Activated CD8-positive, alpha-beta memory T cell treated with anti-CD3 and anti-CD28 coated beads, Interleukin-2, amount 50 U/mL, for 1 hour (primary cell): ENCODE data around the gene SEH1L.
A peak's percentile ranks its signal among the peaks of the same experiment; 100 is the strongest.
"Not testable (repeated sequence)": the region's sequence is repeated elsewhere in the genome, so short reads cannot be mapped to it uniquely, and the experiment has no call there.

Experiments
- DNase-seq: peaks from one replicate; pipeline ENCODE4 v3.0.0-alpha.2; 2020; ENCODE audit errors: extremely low read depth

The SEH1L gene, protein sequence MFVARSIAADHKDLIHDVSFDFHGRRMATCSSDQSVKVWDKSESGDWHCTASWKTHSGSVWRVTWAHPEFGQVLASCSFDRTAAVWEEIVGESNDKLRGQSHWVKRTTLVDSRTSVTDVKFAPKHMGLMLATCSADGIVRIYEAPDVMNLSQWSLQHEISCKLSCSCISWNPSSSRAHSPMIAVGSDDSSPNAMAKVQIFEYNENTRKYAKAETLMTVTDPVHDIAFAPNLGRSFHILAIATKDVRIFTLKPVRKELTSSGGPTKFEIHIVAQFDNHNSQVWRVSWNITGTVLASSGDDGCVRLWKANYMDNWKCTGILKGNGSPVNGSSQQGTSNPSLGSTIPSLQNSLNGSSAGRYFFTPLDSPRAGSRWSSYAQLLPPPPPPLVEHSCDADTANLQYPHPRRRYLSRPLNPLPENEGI

DNA sequence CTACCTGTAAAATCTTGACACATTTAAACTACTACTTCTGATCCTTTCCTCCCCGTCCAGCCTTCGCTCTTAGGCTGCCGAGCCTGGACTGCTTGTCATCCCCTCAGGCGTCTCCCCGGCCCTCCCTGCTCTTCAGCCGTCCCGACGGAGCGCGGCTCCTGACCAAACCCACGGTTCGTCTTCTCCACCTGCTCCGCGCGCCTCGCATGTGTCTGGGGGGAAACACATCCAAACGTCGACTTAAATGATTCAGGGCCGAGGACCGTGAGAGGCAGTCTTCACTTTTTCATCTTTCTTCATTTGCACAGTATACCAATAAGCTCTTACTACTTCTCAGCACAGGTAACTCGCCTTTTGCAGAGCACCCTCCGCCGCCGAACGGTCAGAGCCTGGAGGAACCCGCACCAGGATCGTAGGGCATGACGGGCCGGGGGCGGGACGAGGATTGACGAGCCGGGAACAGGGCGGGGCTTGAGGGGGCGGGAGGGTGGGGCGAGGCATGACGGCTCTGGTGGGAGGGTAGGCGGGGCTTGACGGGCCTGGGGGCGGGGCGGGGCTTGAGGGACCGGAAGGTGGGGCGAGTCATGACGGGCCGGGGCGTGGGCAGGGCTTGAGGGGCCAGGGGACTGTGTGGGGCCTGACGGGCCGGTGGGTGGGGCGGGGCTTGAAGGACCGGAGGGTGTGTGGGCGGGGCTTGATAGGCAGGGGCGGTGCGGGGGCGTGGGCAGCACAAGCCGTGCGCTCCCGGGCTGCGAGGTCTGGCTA, at the start of gene SEH1L:
Gene SEH1L (plus strand): TSS at position 727 of the 765 bp plus-strand sequence. CDS start 111 bp downstream, outside the sequence.
- DNase-seq = peak; percentile 99

DNA sequence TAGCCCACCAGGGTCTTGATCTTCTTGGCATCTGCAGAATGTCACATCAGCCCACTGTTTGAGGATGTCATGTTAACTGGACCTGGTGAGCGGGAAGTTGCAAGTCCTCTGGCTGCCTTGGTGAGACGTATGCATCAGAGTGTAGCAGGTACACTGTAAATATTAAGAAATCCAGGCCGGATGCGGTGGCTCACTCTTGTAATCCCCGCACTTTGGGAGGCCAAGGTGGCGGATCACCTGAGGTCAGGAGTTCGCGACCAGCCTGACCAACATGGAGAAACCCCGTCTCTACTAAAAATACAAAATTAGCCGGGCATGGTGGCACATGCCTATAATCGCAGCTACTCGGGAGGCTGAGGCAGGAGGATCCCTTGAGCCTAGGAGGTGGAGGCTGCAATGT, 46.6 kb upstream of the SEH1L start:
- DNase-seq = not testable (repeated sequence)

DNA sequence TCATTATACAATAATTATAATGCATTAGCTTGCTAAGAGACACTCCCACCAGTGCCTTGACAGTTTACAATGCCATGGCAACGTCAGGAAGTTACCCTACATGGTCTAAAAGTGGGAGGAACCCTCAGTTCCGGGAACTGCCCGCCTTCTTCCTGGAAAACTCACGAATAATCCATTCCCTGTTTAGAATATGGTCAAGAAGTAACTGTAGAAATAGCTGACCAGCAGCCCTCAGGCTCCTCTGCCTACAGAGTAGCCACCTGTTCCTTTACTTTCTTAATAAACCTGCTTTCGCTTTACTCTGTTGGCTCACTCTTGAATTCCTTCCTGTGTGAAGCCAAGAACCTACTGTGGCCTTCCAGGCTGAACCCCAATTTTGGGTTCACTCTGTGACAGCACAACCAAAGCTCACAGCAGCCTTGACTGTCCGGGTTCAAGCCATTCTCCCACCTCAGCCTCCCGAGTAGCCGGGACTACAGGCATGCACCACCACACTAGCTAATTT, 43.7 kb upstream of the SEH1L start:
- DNase-seq = no peak

DNA sequence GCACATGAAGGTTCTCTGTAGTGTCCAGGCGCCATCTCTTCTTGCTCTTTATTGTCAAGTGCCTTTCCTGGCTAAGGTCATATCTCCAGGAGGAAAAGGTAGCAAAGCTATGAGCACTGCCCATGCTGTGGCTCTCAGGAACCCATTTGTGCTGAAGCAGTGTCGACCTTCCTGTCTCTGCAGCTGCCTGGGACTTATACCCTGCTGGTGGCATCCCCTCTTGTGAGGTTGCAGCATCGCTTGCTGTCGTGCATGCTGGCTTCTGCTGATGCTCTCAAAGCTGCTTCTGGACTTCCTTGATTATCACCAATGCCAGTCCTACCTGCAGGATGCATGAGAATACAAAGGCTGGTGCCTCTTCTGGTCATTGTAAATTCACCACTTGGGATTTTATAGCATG, 41.7 kb upstream of the SEH1L start:
- DNase-seq = no peak

DNA sequence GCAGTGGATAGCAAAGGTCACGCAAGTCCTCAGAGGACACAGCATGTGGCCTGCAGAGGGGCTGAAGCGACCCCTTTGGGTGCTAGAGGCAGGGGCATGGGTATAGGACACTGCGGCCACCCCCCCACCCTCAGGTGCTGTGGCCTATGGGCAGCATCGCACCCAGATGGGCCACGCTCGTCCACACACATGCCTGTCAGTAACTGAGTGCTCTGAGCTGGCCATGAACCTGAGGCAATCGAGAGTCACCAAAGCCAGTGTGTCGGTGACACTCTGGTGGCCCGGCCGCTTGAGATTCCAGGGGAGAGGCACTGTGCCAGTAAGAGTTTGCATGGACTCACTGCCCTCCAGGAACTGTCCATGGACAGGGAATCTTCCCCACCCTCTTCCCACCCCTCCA, 41.0 kb upstream of the SEH1L start:
- DNase-seq = no peak

DNA sequence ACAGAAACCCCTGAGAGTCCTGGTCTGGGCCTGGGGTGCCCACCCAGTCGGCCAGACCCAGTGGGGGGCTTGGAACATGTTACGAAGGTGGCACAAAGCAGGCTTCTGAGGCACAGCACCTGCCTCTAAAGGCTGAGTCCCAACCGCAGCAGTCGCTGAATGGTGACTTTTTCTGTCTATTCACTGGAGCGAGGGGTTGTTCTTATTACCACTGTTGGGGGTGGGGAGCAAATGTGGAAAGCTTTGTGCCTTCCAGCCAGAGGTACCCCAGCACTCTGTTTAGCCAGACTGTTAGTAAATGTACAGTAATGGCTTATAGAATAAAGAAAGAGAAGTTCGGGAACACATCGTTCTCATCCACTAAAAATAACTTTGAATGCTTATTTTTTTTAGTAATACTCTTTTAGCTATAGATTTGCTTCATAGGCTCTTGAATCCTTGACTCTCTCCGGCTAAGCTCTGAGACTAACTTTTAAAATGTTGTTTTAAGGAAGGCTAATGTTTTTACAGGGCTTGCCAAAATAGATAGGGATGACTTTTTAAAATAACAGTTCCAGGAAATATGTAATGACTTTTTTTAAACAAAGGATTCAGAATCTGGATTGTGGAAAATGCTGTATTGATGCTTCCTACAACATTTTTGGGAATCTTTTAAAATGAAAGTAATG, 40.4 kb upstream of the SEH1L start:
- no peak for DNase-seq

DNA sequence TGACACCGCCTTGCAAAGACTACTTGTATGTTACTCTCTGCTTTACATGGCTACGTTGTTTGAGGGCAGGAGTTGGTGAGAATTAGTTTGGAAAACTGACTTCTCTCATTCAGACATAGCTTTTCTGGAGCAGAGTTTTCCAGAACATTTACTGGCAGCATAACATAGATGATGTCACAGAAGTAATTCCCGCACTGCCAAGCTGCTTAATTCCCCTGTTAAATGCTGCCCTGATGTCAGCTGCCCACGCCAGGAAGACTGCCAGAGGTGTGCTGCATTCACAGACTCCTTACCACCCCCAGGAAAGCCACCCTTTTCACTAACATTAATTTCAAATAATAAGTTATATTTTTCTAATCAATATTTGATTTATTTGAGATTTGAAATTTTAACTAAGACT, 39.1 kb upstream of the SEH1L start:
- DNase-seq = no peak

DNA sequence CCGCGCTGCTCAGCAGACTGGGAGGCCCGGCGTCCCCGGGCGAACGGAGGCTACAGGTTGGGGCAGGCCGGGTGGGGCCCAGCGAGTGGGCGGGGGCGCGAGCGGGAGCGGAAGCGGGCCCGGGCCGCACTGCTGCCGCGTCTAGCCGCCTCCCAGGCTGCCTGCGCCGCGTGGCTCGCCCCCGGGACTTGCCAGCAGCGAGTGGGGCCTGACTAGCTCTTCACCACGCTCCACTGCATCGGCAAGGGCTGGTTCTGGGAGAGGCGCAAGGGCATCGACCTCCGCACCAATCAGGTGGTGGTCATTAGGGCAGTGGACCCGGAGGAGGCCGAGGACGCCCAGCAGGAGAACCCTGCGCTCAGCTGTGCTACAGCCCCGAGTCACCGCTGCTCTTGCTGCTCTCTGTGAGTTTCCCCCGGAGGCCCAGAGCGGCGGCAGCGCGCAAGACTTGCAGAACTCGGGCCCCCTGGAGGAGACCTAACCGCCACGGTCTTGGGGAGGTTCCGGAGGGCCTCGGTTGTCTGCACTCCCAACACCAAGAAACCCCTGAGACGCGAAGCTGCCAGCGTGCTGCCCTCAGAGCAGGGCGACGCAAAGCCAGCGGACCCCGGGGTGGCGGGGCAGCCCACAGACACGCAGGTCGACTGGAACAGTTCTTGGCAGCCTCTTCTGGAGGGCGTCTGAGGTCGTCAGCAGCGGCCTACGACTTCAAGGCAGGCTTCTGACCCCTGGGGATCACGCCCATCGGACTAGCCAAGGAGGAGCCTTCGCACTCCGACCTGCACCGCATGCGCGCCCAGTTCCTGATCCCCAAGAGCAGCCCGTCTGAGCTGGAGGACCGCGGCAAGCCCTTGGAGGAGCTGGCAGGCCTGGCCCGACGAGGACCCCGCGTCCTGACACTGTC, 36.5 kb upstream of the SEH1L start:
- DNase-seq = no peak

DNA sequence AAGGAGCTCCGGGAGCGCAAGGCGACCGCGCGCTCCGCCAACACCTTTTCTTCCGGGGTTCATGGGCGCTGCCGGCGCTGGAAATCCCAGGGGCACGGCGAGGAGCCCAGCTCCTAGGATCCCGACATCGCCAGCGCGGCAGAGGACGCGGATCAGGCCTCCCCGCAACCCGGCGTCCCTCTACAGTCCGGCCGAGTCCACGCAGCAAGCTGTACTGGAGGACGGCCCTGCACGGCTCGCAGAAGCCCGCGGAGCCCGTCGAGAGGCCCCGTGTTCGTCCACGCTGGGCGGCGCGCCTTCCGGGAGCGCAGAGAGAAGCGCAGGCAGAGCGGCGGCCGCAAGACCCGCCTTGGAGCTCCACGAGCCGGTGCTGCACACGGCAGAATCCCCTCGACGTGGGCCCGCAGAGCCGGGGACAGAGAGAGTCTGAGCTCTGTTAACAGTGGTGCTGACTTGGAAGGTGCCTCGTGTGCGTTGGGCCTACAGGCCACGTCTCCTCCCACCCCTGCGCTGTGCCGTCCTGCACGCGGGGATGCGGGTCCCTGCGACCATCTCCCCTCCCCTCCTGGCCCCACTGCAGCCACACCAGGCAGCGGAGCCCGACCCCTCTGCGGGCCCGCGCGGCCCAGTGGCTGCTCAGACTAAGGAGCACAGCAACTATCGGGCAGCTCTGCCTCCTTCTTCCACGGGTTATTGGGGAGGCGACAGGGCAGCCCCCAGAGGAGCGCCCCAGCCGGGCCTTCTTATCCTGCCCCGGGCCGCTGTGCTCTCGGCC, 35.7 kb upstream of the SEH1L start:
- DNase-seq = no peak

DNA sequence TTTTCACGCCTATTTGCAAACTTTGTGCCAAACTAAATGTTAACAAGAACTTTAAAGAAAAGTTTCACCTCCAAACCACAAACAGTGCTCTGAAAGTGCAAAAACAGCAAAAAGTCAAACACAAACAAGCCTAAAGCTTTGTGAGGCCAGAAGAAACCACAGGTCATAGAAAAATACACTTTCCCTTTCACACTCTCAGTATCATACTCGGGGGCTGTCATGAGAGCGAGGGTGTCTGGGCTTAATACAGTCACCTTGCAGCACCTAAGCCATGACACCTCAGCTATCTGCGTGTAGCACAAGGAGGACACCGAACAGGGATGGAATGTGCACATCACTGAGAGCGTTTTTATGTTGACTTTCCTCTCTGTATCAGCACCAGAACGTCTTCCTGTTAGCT, 26.6 kb upstream of the SEH1L start:
- DNase-seq = no peak

DNA sequence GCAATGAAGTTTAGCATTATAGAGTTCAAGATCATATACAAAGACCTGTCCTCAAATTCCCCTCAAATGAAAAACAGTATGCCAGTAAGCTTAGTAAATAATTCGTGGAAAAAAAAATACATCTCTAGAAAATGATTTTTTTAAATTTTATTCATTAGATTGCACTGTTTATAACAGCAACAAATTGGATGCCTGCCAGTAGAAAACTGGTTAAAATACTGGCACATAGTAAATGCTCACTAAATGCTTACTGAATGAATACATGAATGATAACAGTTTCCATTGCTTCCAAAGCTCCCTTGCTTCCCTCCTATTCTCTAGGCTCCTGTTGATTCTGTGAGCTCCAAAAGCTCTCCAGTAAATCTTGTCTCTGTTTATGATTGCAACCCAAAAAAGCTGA, 25.5 kb upstream of the SEH1L start:
- DNase-seq = no peak

DNA sequence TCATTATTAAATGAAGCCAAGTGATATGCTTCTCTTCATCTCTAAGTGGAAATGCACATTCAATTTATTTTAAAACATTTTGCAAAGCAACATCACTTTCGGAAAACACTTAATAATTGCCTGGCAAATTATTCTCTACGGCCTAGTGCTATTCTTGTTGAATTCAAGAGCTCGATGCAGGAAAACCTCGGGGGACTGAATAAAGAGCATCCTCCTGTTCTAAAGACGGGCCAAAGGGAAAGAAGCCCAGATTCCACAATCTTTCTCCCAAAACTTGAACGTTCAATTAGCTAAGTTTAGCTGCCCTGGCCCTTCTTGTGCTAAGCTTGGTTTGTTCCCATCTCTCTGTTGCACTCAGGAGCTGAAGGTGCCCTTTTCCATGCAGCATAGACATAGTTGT, 23.2 kb upstream of the SEH1L start:
- DNase-seq = no peak

DNA sequence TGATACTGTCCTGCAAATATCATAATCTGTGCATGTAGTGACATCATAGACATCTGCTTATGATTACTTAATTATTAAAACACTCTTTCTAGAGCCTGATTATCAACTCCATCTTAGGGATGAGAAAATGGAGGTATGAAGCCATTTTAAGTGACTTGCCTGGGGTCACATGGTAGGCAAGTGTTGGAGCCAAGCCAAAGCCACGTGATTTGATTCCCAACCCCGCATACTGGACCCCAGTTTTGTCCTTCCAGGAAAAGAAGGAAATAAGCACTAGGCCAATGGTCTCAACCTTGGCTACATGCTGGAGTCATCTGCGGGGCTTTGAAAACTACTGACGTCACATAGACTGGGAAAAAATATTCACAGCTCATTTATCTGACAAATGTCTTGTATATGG, 19.6 kb upstream of the SEH1L start:
- DNase-seq = no peak

DNA sequence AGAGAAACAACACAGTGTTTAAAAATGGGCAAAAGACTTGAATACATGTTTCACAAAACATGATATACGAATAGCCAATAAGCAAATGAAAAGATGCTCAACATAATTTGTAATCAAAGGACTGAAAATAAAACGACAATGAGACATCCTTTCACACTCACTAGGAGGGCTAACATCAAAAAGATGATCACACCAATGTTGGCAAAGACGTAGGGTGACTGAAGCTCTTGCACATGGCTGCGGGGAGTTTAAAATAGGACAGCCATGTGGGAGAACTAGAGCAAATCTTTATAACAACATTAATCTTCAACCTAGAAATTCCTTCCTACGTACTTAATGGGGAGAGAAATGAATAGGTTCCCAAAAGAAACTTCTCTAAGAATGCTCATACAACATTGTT, 19.2 kb upstream of the SEH1L start:
- no peak for DNase-seq

DNA sequence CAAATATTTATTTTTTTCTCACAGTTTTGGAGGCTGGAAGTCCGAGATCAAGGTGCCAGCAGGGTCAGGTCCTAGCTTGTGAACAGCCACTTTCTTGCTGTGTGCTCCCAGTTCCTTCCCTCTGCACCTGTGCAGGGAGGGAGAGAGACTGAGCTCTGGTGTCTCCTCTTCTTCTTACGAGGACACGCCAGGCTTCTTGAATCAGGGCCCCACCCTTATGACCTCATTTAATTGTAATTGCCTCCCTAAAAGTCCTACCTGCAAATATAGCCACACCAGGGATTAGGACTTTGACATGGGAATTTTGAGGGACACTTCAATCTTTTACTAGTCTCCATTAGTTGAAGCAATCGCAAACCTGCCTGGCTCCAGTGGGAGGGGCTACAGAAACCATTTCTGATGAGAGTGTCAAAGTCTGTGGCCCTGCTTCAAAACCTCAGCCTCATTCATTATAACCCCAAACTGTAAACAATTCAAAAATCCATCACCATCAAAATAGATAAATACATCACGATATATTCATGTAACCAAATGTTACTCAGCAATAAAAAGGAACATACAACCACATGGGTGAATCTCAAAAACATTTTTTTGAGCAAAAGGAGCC, 18.2 kb upstream of the SEH1L start:
- DNase-seq = no peak

DNA sequence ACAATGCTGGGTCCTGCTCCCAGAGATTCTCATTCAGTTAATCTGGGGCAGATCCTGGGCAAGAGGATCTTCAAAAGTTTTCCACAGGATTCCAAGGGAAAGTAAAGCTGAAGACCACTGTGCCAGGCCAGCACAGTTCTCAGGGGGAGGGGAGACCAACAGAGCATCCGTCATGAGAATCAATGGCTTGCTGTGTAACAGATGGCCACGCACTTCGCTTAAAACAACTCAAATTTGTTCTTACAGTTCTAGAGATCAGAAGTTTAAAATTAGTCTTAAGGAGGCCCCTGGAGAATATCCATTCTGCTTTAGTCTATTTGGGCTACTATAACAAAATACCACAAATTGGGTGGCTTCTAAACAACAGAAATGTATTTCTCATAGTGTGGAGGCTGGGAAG, 17.4 kb upstream of the SEH1L start:
- no peak for DNase-seq

DNA sequence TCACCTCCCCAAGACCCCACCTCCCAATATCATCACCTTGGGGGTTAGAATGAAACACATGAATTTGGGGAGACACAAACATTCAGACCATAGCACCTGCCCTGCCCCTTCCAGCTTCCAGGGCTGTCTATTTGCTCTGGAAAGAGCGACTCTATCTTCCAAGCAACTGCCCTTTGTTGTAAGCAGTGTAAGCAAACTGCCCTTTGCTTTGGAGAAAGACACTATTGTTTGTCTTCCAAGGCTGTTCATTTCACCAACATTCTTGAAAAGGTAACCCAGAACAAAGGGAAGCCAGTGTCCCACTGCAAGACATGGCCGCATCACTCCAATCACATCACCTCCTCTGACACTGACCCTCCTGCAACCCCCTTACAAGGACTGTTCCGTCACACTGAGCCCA, 16.9 kb upstream of the SEH1L start:
- DNase-seq = no peak

DNA sequence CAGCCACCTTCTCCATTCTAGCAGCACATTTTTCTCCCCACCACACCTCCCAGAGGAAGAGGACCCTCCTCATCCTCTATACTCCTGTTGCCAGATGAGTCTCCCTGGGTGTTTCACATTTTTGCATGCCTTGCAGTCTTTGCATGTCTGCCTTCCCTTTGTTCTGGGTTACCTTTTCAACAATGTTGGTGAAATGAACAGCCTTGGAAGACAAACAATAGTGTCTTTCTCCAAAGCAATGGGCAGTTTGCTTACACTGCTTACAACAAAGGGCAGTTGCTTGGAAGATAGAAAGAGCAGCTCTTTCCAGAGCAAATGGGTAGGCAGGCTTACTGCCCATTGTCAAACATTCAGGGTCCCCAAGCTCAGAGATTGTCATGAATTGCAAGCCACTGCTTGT, 14.5 kb upstream of the SEH1L start:
- DNase-seq = no peak

DNA sequence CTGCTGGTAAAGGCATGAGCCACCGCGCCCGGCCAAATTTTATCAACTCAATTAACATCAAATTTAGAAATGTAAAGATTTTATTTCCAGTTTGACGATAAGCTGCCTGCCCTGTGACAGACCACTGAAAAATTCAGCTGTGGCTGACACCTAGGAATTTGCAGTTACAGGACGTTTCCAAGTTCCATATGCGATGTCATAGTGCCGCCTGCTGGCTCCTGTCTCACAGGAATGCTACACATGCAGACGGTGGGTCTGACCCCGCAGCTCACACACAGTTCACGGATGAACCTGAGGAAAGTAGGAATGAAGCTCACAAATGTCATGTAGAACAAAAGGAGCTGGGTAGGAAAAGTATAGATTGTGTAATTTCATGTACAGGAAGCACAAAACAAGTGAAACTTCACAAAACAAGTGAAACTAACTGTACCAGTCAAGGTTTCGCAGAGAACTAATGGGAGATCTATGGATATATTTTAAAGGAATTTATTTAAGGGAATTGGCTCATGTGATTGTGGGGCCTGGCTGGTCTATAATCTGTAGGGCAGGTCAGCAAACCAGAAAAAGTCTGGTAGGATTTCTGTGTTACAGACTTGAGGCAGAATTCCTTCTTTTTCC, 13.2 kb upstream of the SEH1L start:
- peak; percentile 46 for DNase-seq

DNA sequence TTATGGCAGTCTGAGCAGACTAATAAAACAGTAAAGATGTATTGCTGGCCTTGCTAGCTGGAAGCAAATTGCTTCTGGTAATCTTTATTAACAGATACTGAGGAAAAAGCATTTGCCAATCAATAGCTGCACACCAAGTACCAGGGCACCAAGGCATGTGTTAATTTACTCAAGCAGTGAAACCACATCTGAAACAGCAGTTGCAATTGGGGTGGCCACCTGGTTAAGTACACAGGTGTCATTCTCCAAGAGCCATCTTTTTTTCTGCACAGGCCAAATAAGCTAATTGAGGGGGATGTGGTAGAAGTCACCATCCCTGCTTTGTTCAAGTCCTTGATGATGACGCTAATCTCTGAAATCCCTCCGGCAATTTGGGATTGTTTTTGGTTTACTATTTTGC, 8.6 kb upstream of the SEH1L start:
- DNase-seq = no peak
